ENCODE data around the gene FOXA1. TPM values are rescaled to one million over a fixed set of nuclear protein-coding genes. Genes with fewer than 3 reads are reported as not detected.

FOXA1 gene
- total and polyA plus RNA-seq, 11 donors: not detected

DNA sequence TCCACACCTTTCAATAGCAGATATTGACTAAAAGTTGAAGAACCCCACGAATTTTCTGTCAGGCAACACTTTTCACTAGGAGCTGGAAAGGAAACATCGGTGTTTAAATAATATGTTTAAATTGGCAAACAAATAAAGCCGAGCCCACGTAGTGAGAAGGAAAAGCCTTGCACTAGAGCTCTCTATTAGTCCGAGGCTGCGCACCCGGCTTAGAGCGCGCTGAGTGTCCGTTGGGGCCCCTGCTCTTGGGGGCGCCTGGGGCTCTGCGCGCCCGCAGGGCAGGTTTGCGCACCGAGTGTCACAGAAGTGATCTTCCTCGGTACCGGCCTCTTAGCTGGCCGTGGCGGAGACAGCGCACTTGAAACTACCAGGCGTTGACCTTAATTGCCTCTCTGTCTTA is 6.8 kb upstream of the FOXA1 start:
- Histone ChIP-seq H3K36me3 (no peaks in the 10 kb centered on the region), H3K4me3 (no peak overlapping the region), H3K4me1 (peaks cover 0 to 28% (median 14%) of the 10 kb centered on the region in 12 donors), H3K9me3 (no peaks in the 10 kb centered on the region), H3K27me3 (peaks cover 67 to 100% (median 85%) of the 10 kb centered on the region in 9 donors), H3K27ac (no peak overlapping the region)
- no peak for TF ChIP-seq CTCF (IDR thresholded peaks at IDR 0.05)
- TF ChIP-seq POLR2A (IDR thresholded peaks at IDR 0.05): no peak
- no peak for DNase-seq
- intact Hi-C loops (cut with DNase I): no loop called here
- no peak for ATAC-seq
- 5 to 13% (median 6%) methylated on average over 20 to 22 of the region's 22 CpGs for WGBS, 4 donors

- H3K9me3 ChIP-seq: no peaks in the 10 kb centered on the region
- TF ChIP-seq CTCF (IDR thresholded peaks at IDR 0.05): no peak
- no peak for TF ChIP-seq POLR2A (IDR thresholded peaks at IDR 0.05)
- no peaks in the 10 kb centered on the region for H3K36me3 ChIP-seq
- peaks cover 69 to 100% (median 90%) of the 10 kb centered on the region in 9 donors for H3K27me3 ChIP-seq
- intact Hi-C loops (cut with DNase I): no loop called here
- ATAC-seq: no peak
- no peak overlapping the region for H3K4me3 ChIP-seq
- H3K27ac ChIP-seq: no peak overlapping the region
- DNase-seq: no peak
- 25 to 52% (median 35%) methylated on average over 4 of the region's 4 CpGs for WGBS, 4 donors
- peaks cover 0 to 32% (median 15%) of the 10 kb centered on the region in 12 donors for H3K4me1 ChIP-seq
Observed at GRCh38 chr14:37600880-37601741, 6.1 kb upstream of the FOXA1 start.

DNA sequence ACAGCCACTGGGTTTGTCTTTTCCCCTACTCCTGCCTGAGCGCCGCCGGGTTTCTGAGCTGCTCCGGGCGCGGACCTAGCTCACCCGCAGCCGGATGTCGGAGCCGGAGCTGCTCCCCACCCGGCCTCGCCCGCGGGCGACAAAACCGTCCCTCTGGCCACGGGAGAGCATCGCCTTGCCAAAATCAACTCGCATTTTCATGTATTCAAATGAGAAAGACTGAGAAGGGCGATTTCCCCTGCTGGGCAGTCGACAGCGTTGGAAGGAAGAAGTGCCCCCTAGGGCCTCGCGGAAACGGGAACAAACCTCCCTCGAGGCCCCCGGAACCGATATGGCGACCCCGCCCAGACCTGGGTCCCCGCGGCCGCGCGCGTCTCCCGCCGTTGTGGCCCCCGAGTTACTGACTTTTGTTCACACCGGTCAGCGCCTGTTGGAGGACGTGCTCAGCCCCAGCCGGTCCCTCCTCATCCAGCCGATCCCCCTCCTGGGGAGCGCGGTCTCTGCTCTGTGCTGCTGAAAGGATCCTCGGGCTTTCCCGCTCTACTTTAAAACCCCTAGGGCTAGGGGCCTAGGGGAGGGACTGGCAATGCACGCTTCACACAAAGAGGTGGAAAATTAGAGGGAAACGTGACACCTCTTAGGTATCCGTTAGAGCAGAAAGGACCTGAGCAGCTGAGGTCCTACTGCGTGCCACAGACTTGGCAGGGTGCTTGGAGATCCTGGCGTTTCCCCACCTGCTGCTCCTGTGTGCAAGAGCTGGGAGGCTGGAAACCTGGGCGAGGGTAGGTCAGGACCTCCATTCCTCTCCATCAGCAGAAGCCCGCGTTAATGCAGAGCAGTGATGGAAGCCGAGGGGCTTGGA is 4.7 kb upstream of the FOXA1 start:
- Histone ChIP-seq H3K4me3 (peak overlapping the region in 4 of 12 donors; percentile 1 to 22 (median 11)), H3K4me1 (peaks cover 0 to 44% (median 21%) of the 10 kb centered on the region in 12 donors), H3K36me3 (no peaks in the 10 kb centered on the region), H3K27me3 (peaks cover 72 to 98% (median 97%) of the 10 kb centered on the region in 9 donors), H3K27ac (no peak overlapping the region), H3K9me3 (no peaks in the 10 kb centered on the region)
- intact Hi-C loops (cut with DNase I): loop anchor here in 4 of 10 donors (10.0 kb wide), 2 partner anchors 355 to 935 kb away; partner anchors contain the start of gene PAX9 (in 2 of the 4)
- DNase-seq (peak in 1 of 5 donors; percentile 43), ATAC-seq (no peak)
- no peak for TF ChIP-seq POLR2A (IDR thresholded peaks at IDR 0.05)
- TF ChIP-seq CTCF (IDR thresholded peaks at IDR 0.05): no peak
- 2 to 4% (median 2%) methylated on average over 28 to 57 of the region's 57 CpGs for WGBS, 4 donors

Data from heart left ventricle (tissue), 16 donors.